Spleen (tissue), 11 donors: Measurements from ENCODE around the gene TCL1A. TPM values are rescaled to one million over a fixed set of nuclear protein-coding genes. Genes with fewer than 3 reads are reported as not detected.
"Not testable (repeated sequence)": the region's sequence is repeated elsewhere in the genome, so short reads cannot be mapped to it uniquely, and the experiment has no call there.

ENCODE experiments used
- DNase-seq: peaks from one replicate; pipeline ENCODE4 v3.0.0-alpha.2; 2020
- H3K27ac ChIP-seq, 8 donors: fragments of 200-600 bp; sonication (generic) in 7 of 8; 1 replicate in 4 of 8; 2 replicates in 4 of 8; pipeline versions ENCODE4 v1.5.0 to v1.8.0; 2016 to 2021; ENCODE audit warnings: inconsistent platforms in 4 of 8, mild to moderate bottlenecking in 4 of 8, moderate library complexity in 1 of 8
- H3K27me3 ChIP-seq, 7 donors: fragments of 200-600 bp; sonication (generic) in 6 of 7; replicated peaks in 1 of 7; 1 replicate in 4 of 7; 2 replicates in 3 of 7; pipeline versions ENCODE4 v1.5.0 to v1.8.0; 2016 to 2021; ENCODE audit warnings: inconsistent platforms in 3 of 7, mild to moderate bottlenecking in 1 of 7
- H3K36me3 ChIP-seq, 6 donors: fragments of 200-600 bp; sonication (generic) in 5 of 6; 1 replicate in 4 of 6; 2 replicates in 2 of 6; pipeline versions ENCODE4 v1.5.0 to v1.8.0; 2016 to 2021; ENCODE audit warnings: inconsistent platforms in 2 of 6
- H3K4me1 ChIP-seq, 6 donors: fragments of 200-600 bp; sonication (generic) in 5 of 6; 1 replicate in 3 of 6; 2 replicates in 3 of 6; pipeline versions ENCODE4 v1.5.0 to v1.8.0; 2016 to 2021; ENCODE audit warnings: inconsistent platforms in 3 of 6
- H3K4me3 ChIP-seq, 8 donors: fragments of 200-600 bp; sonication (generic) in 7 of 8; 1 replicate in 4 of 8; 2 replicates in 4 of 8; pipeline versions ENCODE4 v1.5.0 to v1.8.0; 2016 to 2021; ENCODE audit warnings: inconsistent platforms in 4 of 8, mild to moderate bottlenecking in 4 of 8, moderate library complexity in 2 of 8
- H3K9me3 ChIP-seq, 8 donors: fragments of 200-600 bp; sonication (generic) in 7 of 8; 1 replicate in 4 of 8; 2 replicates in 4 of 8; pipeline versions ENCODE4 v1.5.0 to v1.8.0; 2016 to 2021; ENCODE audit warnings: inconsistent platforms in 4 of 8
- CTCF ChIP-seq, 11 experiments: fragments of 200-600 bp in 7 of 11; fragments of 450-650 bp in 4 of 11; sonication (generic) in 4 of 11; IDR thresholded peaks in 8 of 11; conservative IDR thresholded peaks in 3 of 11; 1 replicate in 7 of 11; 2 replicates in 4 of 11; pipeline versions ENCODE4 v1.4.0 to v1.8.0; 2016 to 2021; ENCODE audit warnings: antibody characterized with exemption in 11 of 11, inconsistent platforms in 4 of 11, mild to moderate bottlenecking in 1 of 11
- POLR2A ChIP-seq, 3 donors: fragments of 450-650 bp; IDR thresholded peaks; one replicate each; pipeline ENCODE4 v1.5.1; 2017; ENCODE audit warnings: antibody characterized with exemption in 3 of 3, mild to moderate bottlenecking in 1 of 3
- POLR2AphosphoS5 ChIP-seq, 3 donors: sonication (generic); formaldehyde crosslinking; IDR thresholded peaks; one replicate each; pipeline ENCODE4 v1.5.1; 2017; ENCODE audit warnings: antibody characterized with exemption in 3 of 3
- WGBS, 5 donors: extraction: QIAGEN DNeasy Blood & Tissue Kit in 3 of 5; methylation state at CpG; one replicate each; pipeline versions ENCODE4 v1.1.5 to v1.1.7; 2013 to 2018; 5-methylcytosine and 5-hydroxymethylcytosine counted together
- intact Hi-C: fragments of 100-400 bp; cut with DNase I; formaldehyde crosslinking; loops from one replicate; pipeline ENCODE4 v1.15.0; 2023; ENCODE audit warnings: low total_unique reads
- polyA plus RNA-seq, 3 donors: library from polyadenylated mRNA; stranded (reverse); fragments of 200-250 nt; gene quantifications; one replicate each; pipeline ENCODE4 v1.2.1, GENCODE V29; 2013
- total RNA-seq, 7 donors: library from RNA; depleted of rRNA in 3 of 7; stranded (reverse); fragments of >200 nt in 3 of 7; fragmentation: NEBNext Ultra II Directional in 4 of 7; extraction: Animal tissue kit (Norgen Biotek cat#: 25700) in 4 of 7; gene quantifications; one replicate each; pipeline versions ENCODE4 v1.1.0 to v1.2.1, GENCODE V29; 2016 to 2021
- donor health status: healthy with polysubstance abuse.
- donor health status: DM: no; HTN: no; CAD: no; lungs with moderate emphysema.
- donor health status: DM: no; HTN: no; CAD: no.
- donor health status: Bipolar disorder and iron deficiency.
- donor health status: healthy.
- donor health status: DM: no; HTN: no; CAD: no.
- donor health status: DM: yes; HTN: yes; CAD: no.

TCL1A gene
- total and polyA plus RNA-seq, 10 donors: 12.8 to 520 (median 64.4) TPM

GRCh38 chr14:95666450-95666849 lies 47.5 kb downstream of the TCL1A start:
- H3K36me3 ChIP-seq: no peaks in the 10 kb centered on the region
- DNase-seq: no peak
- intact Hi-C loops: no loop called here
- 50 to 85% (median 69%) methylated on average over 5 of the region's 5 CpGs for WGBS, 5 donors
- peak overlapping the region in 3 of 8 donors; percentile 64 to 83 (median 67) for H3K27ac ChIP-seq
- H3K4me3 ChIP-seq: peak overlapping the region in 1 of 8 donors; percentile 48
- no peak for TF ChIP-seq CTCF (IDR thresholded peaks at IDR 0.05 in 8 of 11, conservative IDR thresholded peaks at IDR 0.05 in 3 of 11)
- no peak for TF ChIP-seq POLR2AphosphoS5 (IDR thresholded peaks at IDR 0.05)
- TF ChIP-seq POLR2A (IDR thresholded peaks at IDR 0.05): no peak
- peaks cover 0 to 32% (median 0%) of the 10 kb centered on the region in 7 donors for H3K27me3 ChIP-seq
- H3K4me1 ChIP-seq: peaks cover 3 to 58% (median 16%) of the 10 kb centered on the region in 6 donors
- H3K9me3 ChIP-seq: no peaks in the 10 kb centered on the region

GRCh38 chr14:95665530-95665929 lies 48.4 kb downstream of the TCL1A start:
- 59 to 61% (median 60%) methylated on average over 8 of the region's 8 CpGs for WGBS, 5 donors
- H3K9me3 ChIP-seq, DNase-seq, H3K36me3 ChIP-seq, intact Hi-C loops: not testable (repeated sequence)
- peak in 1 of 11 experiments; percentile 8 for TF ChIP-seq CTCF (IDR thresholded peaks at IDR 0.05 in 8 of 11, conservative IDR thresholded peaks at IDR 0.05 in 3 of 11)
- peak overlapping the region in 4 of 8 donors; percentile 24 to 83 (median 66) for H3K27ac ChIP-seq
- H3K27me3 ChIP-seq: peaks cover 0 to 29% (median 0%) of the 10 kb centered on the region in 7 donors
- H3K4me1 ChIP-seq: peaks cover 3 to 58% (median 16%) of the 10 kb centered on the region in 6 donors
- H3K4me3 ChIP-seq: peak overlapping the region in 1 of 8 donors; percentile 44

GRCh38 chr14:95664546-95664945 lies 49.4 kb downstream of the TCL1A start:
- Histone ChIP-seq H3K4me3 (peak overlapping the region in 2 of 8 donors; percentile 9 to 44), H3K9me3 (no peaks in the 10 kb centered on the region), H3K27ac (peak overlapping the region in 3 of 8 donors; percentile 64 to 83 (median 67)), H3K4me1 (peaks cover 3 to 58% (median 16%) of the 10 kb centered on the region in 6 donors), H3K27me3 (peaks cover 0 to 37% (median 4%) of the 10 kb centered on the region in 7 donors), H3K36me3 (no peaks in the 10 kb centered on the region)
- WGBS, 5 donors: 55 to 78% (median 62%) methylated on average over 6 to 8 of the region's 8 CpGs
- intact Hi-C loops: no loop called here
- TF ChIP-seq CTCF (IDR thresholded peaks at IDR 0.05 in 8 of 11, conservative IDR thresholded peaks at IDR 0.05 in 3 of 11): no peak
- TF ChIP-seq POLR2A (IDR thresholded peaks at IDR 0.05): no peak
- TF ChIP-seq POLR2AphosphoS5 (IDR thresholded peaks at IDR 0.05): peak in 2 of 3 donors; percentile 48 to 79
- DNase-seq: no peak

GRCh38 chr14:95664066-95664465 lies 49.9 kb downstream of the TCL1A start:
- Histone ChIP-seq H3K9me3 (no peaks in the 10 kb centered on the region), H3K4me3 (no peak overlapping the region), H3K27me3 (peaks cover 0 to 40% (median 4%) of the 10 kb centered on the region in 7 donors), H3K4me1 (peaks cover 3 to 58% (median 16%) of the 10 kb centered on the region in 6 donors), H3K27ac (peak overlapping the region in 4 of 8 donors; percentile 31 to 83 (median 66)), H3K36me3 (no peaks in the 10 kb centered on the region)
- WGBS, 5 donors: 87 to 95% (median 91%) methylated on average over 3 of the region's 3 CpGs
- intact Hi-C loops: no loop called here
- no peak for TF ChIP-seq POLR2AphosphoS5 (IDR thresholded peaks at IDR 0.05)
- no peak for TF ChIP-seq POLR2A (IDR thresholded peaks at IDR 0.05)
- TF ChIP-seq CTCF (IDR thresholded peaks at IDR 0.05 in 8 of 11, conservative IDR thresholded peaks at IDR 0.05 in 3 of 11): no peak
- no peak for DNase-seq
